ENCODE results near the gene ATP6V1G1.

- no peak for TF ChIP-seq CTCF (optimal IDR thresholded peaks at IDR 0.05 in 1 of 3, IDR thresholded peaks at IDR 0.05 in 1 of 3, conservative IDR thresholded peaks at IDR 0.05 in 1 of 3; ENCODE audit: extremely low read depth in 1 of 3, insufficient read depth in 2 of 3, low read length in 3 of 3)
- no peak for TF ChIP-seq EZH2 (IDR thresholded peaks at IDR 0.05; ENCODE audit: low read length)
Observed at GRCh38 chr9:114555696-114556095, 31.9 kb upstream of the ATP6V1G1 start.
